ENCODE measurements around the gene PDRG1. TPM values are rescaled to one million over a fixed set of nuclear protein-coding genes. Genes with fewer than 3 reads are reported as not detected.
A peak's percentile ranks its signal among the peaks of the same experiment; 100 is the strongest.

PDRG1 gene
- total and polyA plus RNA-seq, 2 donors (not counting 1 experiment from before 2014, with no cell fraction given) = 12.7 to 18.6 TPM

DNA sequence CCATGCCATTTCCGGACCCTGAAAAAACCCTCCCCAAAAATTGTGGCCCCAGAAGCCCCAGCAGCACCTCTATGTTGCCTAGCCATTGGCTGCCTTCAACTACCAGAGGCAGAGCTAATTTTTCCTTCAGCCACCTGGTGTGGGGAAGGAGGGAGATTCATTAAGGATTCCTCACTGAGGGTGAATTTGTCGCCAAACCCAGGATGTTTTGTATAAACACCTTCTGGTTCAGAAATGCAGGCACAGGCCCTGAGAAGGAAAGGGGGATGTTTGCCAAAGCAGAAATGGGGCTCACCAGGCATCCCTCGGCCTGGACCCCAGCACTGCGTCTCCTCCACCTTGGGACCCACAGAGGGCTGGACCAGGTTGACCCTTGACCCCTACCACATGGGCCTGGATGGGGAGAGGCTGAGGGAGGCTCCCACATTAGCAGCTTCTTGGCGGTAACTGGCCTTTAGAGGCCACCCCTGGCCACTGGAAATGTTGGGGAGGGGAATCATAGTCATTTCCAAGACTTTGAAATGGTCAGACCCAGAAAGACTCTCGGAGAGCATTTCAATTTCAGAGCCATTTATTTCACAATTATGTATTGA lies 1.8 kb upstream of the PDRG1 start:
- Histone ChIP-seq H3K4me1 (ENCODE audit: control insufficient read depth in 2 of 2, insufficient read depth in 2 of 2, low read length in 2 of 2) (peaks cover 14 to 18% of the 10 kb centered on the region in 2 donors), H3K79me2 (ENCODE audit: control insufficient read depth, insufficient read depth, low read length) (peaks cover 24% of the 10 kb centered on the region), H3K27me3 (replicated peaks in 1 of 4; ENCODE audit: control extremely low read depth in 1 of 4, control insufficient read depth in 3 of 4, insufficient read depth in 4 of 4, low read length in 3 of 4) (no peaks in the 10 kb centered on the region), H2AFZ (ENCODE audit: insufficient read depth, low read depth, low read length, poor library complexity, severe bottlenecking) (no peak overlapping the region), H3K36me3 (replicated peaks in 1 of 2; ENCODE audit: control extremely low read depth in 1 of 2, control insufficient read depth in 1 of 2, extremely low read depth in 1 of 2, insufficient read depth in 2 of 2, low read length in 1 of 2) (peaks cover 0 to 13% of the 10 kb centered on the region in 2 experiments), H3K9ac (ENCODE audit: low read length) (no peak overlapping the region), H3K27ac (ENCODE audit: low read length in 2 of 2) (no peak overlapping the region), H3K4me3 (ENCODE audit: control extremely low read depth in 1 of 5, extremely low read depth in 1 of 5, insufficient read depth in 1 of 5, low read depth in 2 of 5, low read length in 4 of 5) (no peak overlapping the region), H3K4me2 (replicated peaks; ENCODE audit: low read depth, low read length, poor library complexity, severe bottlenecking) (no peak overlapping the region), H4K20me1 (ENCODE audit: control insufficient read depth, insufficient read depth, low read length, poor library complexity, severe bottlenecking) (peaks cover 28% of the 10 kb centered on the region), H3K9me3 (ENCODE audit: control extremely low read depth in 1 of 3, control insufficient read depth in 2 of 3, insufficient read depth in 1 of 3, low read length in 2 of 3) (no peaks in the 10 kb centered on the region)
- ATAC-seq (ENCODE audit: low read depth) = no peak
- ChIA-PET POLR2A (no interaction called here), CTCF (interaction anchor here (2.3 to 7.4 kb wide), 5 partner anchors 15 to 138 kb away, joined by 7 to 187 read pairs (median 24); partner anchors contain the start of gene XKR7)
- no peak for DNase-seq
- H3K27ac Mint-ChIP-seq = no peak overlapping the region
- no peak overlapping the region for H3K4me3 Mint-ChIP-seq
- peaks cover 21% of the 10 kb centered on the region for H3K27me3 Mint-ChIP-seq
- H3K9me3 Mint-ChIP-seq (ENCODE audit: insufficient read depth) = no peaks in the 10 kb centered on the region
- TF ChIP-seq, protein P1, sequence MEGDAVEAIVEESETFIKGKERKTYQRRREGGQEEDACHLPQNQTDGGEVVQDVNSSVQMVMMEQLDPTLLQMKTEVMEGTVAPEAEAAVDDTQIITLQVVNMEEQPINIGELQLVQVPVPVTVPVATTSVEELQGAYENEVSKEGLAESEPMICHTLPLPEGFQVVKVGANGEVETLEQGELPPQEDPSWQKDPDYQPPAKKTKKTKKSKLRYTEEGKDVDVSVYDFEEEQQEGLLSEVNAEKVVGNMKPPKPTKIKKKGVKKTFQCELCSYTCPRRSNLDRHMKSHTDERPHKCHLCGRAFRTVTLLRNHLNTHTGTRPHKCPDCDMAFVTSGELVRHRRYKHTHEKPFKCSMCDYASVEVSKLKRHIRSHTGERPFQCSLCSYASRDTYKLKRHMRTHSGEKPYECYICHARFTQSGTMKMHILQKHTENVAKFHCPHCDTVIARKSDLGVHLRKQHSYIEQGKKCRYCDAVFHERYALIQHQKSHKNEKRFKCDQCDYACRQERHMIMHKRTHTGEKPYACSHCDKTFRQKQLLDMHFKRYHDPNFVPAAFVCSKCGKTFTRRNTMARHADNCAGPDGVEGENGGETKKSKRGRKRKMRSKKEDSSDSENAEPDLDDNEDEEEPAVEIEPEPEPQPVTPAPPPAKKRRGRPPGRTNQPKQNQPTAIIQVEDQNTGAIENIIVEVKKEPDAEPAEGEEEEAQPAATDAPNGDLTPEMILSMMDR (IDR thresholded peaks at IDR 0.05) = no peak
- TF ChIP-seq EZH2 (IDR thresholded peaks at IDR 0.05; ENCODE audit: borderline replicate concordance, insufficient read depth, low read depth, low read length, poor library complexity, severe bottlenecking) = no peak
- intact Hi-C loops (cut with micrococcal nuclease) = loop anchor here (2.0 kb wide), 1 partner anchor 71 kb away; no protein-coding TSS in a partner anchor
- peaks cover 28% of the 10 kb centered on the region for H3K4me1 Mint-ChIP-seq
- WGBS (ENCODE audit: insufficient coverage) = 100% methylated on average over 2 of the region's 6 CpGs

DNA sequence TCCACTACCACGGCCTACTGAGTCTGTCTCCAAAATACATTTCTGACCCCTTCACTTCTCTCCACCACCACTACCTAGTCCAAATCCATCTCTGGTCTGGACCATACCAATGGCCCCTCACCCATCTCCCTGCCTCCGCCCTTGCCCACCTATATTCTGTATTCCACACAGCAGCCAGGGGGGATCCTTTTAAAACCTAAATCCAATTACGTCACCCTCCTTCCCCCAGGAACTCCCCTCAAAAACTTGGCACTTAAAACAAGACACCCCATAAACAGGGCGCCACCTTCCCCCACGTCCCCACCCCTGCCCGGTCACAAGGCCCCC lies 680 bp downstream of the PDRG1 start:
- Histone ChIP-seq H3K27ac (ENCODE audit: low read length in 2 of 2) (peak overlapping the region in 1 of 2 donors; percentile 88), H3K79me2 (ENCODE audit: control insufficient read depth, insufficient read depth, low read length) (peaks cover 28% of the 10 kb centered on the region), H3K9ac (ENCODE audit: low read length) (peak overlapping the region; percentile 91), H3K36me3 (replicated peaks in 1 of 2; ENCODE audit: control extremely low read depth in 1 of 2, control insufficient read depth in 1 of 2, extremely low read depth in 1 of 2, insufficient read depth in 2 of 2, low read length in 1 of 2) (peaks cover 0 to 38% of the 10 kb centered on the region in 2 experiments), H3K4me2 (replicated peaks; ENCODE audit: low read depth, low read length, poor library complexity, severe bottlenecking) (peak overlapping the region; percentile 95), H3K4me1 (ENCODE audit: control insufficient read depth in 2 of 2, insufficient read depth in 2 of 2, low read length in 2 of 2) (peaks cover 14 to 18% of the 10 kb centered on the region in 2 donors), H3K27me3 (replicated peaks in 1 of 4; ENCODE audit: control extremely low read depth in 1 of 4, control insufficient read depth in 3 of 4, insufficient read depth in 4 of 4, low read length in 3 of 4) (no peaks in the 10 kb centered on the region), H4K20me1 (ENCODE audit: control insufficient read depth, insufficient read depth, low read length, poor library complexity, severe bottlenecking) (peaks cover 53% of the 10 kb centered on the region), H3K9me3 (ENCODE audit: control extremely low read depth in 1 of 3, control insufficient read depth in 2 of 3, insufficient read depth in 1 of 3, low read length in 2 of 3) (peaks cover 0 to 4% (median 3%) of the 10 kb centered on the region in 3 donors), H2AFZ (ENCODE audit: insufficient read depth, low read depth, low read length, poor library complexity, severe bottlenecking) (peak overlapping the region; percentile 94), H3K4me3 (ENCODE audit: control extremely low read depth in 1 of 5, extremely low read depth in 1 of 5, insufficient read depth in 1 of 5, low read depth in 2 of 5, low read length in 4 of 5) (peak overlapping the region; percentile 65 to 91 (median 86))
- Mint-ChIP-seq H3K27ac (peak overlapping the region; percentile 98), H3K4me1 (peaks cover 28% of the 10 kb centered on the region), H3K27me3 (peaks cover 14% of the 10 kb centered on the region), H3K4me3 (peak overlapping the region; percentile 99), H3K9me3 (ENCODE audit: insufficient read depth) (no peaks in the 10 kb centered on the region)
- DNase-seq = no peak
- TF ChIP-seq, protein P1 (IDR thresholded peaks at IDR 0.05) = no peak
- TF ChIP-seq EZH2 (IDR thresholded peaks at IDR 0.05; ENCODE audit: borderline replicate concordance, insufficient read depth, low read depth, low read length, poor library complexity, severe bottlenecking) = no peak
- CTCF ChIA-PET = interaction anchor here (0.8 to 7.4 kb wide), 10 partner anchors 10 to 140 kb away, joined by 3 to 187 read pairs (median 13); no protein-coding TSS in a partner anchor
- POLR2A ChIA-PET = no interaction called here
- 9% methylated on average over 6 of the region's 6 CpGs for WGBS (ENCODE audit: insufficient coverage)
- intact Hi-C loops (cut with micrococcal nuclease) = no loop called here
- ATAC-seq (ENCODE audit: low read depth) = no peak
